Tibial nerve (tissue), 4 donors: ENCODE results near the gene ASXL2. TPM values are rescaled to one million over a fixed set of nuclear protein-coding genes. Genes with fewer than 3 reads are reported as not detected.

Experiments used
- DNase-seq, 2 donors: peaks; one replicate each; pipeline ENCODE4 v3.0.0-alpha.2; 2019; ENCODE audit warnings: low spot score in 2 of 2
- H3K27ac ChIP-seq, 4 donors: fragments of 200-600 bp; sonication (generic) in 3 of 4; one replicate each; pipeline ENCODE4 v1.5.1; 2017 to 2019; ENCODE audit warnings: mild to moderate bottlenecking in 1 of 4
- H3K27me3 ChIP-seq, 2 donors: fragments of 200-600 bp; sonication (generic) in 1 of 2; one replicate each; pipeline versions ENCODE4 v1.5.1 to v1.6.0; 2017 to 2019
- H3K36me3 ChIP-seq, 3 donors: fragments of 200-600 bp; sonication (generic); one replicate each; pipeline ENCODE4 v1.5.1; 2018 to 2019
- H3K4me1 ChIP-seq, 4 donors: fragments of 200-600 bp; sonication (generic) in 3 of 4; one replicate each; pipeline ENCODE4 v1.5.1; 2017 to 2019
- H3K4me3 ChIP-seq, 4 donors: fragments of 200-600 bp; sonication (generic) in 3 of 4; one replicate each; pipeline ENCODE4 v1.5.1; 2017 to 2019; ENCODE audit warnings: mild to moderate bottlenecking in 1 of 4, moderate library complexity in 1 of 4
- H3K9me3 ChIP-seq, 4 donors: fragments of 200-600 bp; sonication (generic) in 3 of 4; one replicate each; pipeline ENCODE4 v1.5.1; 2017 to 2019
- EP300 ChIP-seq, 2 donors: sonication (generic); formaldehyde crosslinking; IDR thresholded peaks; one replicate each; pipeline ENCODE4 v1.6.1; 2017; ENCODE audit warnings: antibody characterized with exemption in 2 of 2, mild to moderate bottlenecking in 1 of 2
- POLR2A ChIP-seq, 2 donors: fragments of 450-650 bp; IDR thresholded peaks; one replicate each; pipeline ENCODE4 v1.6.1; 2017; ENCODE audit warnings: antibody characterized with exemption in 2 of 2, mild to moderate bottlenecking in 2 of 2, moderate library complexity in 2 of 2
- WGBS, 2 donors: methylation state at CpG; one replicate each; pipeline ENCODE4 v1.1.5; 2018; 5-methylcytosine and 5-hydroxymethylcytosine counted together
- total RNA-seq, 4 donors: library from RNA; depleted of rRNA; stranded (reverse); fragments of >200 nt; gene quantifications; one replicate each; pipeline ENCODE4 v1.1.0, GENCODE V29; 2016
- TF ChIP-seq, protein P1 (sequence below), 5 experiments: fragments of 200-600 bp in 3 of 5; fragments of 450-650 bp in 2 of 5; sonication (generic) in 3 of 5; IDR thresholded peaks; one replicate each; pipeline ENCODE4 v1.5.1; 2016 to 2019; ENCODE audit warnings: antibody characterized with exemption in 5 of 5, mild to moderate bottlenecking in 3 of 5, moderate library complexity in 2 of 5

The ASXL2 gene
- total RNA-seq, 4 donors from 2014 or later, result 13.2 to 21.2 (median 16.5) TPM

DNA sequence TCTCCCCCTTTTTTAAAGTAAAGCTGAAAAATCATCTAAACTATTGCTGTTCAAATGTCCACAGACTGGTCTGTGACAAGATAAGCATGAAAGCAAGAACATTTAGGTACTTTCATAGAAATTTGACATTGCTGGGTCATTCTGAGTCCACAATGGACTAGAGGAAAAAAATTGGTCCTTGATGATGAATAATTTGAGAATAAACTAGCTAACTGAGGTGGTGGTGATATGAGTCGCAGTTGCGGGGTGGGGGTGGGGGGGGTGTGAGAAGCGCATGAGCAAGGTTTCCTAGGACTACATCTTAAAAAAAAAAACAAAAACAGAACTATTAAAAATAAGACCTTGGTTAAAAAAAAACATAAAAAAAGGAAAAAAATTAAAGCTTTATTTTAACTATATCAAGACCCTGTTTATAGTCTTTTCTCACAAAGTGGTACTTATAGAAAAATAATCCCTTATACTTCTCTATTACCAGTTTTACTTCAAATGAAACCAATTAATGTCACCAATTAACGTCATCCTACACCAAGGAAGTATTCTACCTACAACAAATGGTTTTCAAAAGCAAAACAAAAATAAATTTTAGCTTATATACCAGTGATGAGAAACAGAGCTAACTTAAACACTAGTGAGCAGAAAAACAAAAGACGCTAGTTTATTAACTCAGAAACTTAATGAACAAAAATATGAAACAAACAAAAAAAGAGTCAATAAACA is 88.1 kb downstream of the ASXL2 start:
- Histone ChIP-seq H3K27me3 (no peaks in the 10 kb centered on the region), H3K9me3 (no peaks in the 10 kb centered on the region), H3K4me1 (no peaks in the 10 kb centered on the region), H3K4me3 (no peak overlapping the region), H3K27ac (no peak overlapping the region), H3K36me3 (peaks cover 0 to 30% (median 0%) of the 10 kb centered on the region in 3 donors)
- WGBS, 2 donors, result 92 to 94% methylated on average over 5 of the region's 5 CpGs
- DNase-seq, result no peak
- no peak for TF ChIP-seq EP300 (IDR thresholded peaks at IDR 0.05)
- TF ChIP-seq, protein P1, sequence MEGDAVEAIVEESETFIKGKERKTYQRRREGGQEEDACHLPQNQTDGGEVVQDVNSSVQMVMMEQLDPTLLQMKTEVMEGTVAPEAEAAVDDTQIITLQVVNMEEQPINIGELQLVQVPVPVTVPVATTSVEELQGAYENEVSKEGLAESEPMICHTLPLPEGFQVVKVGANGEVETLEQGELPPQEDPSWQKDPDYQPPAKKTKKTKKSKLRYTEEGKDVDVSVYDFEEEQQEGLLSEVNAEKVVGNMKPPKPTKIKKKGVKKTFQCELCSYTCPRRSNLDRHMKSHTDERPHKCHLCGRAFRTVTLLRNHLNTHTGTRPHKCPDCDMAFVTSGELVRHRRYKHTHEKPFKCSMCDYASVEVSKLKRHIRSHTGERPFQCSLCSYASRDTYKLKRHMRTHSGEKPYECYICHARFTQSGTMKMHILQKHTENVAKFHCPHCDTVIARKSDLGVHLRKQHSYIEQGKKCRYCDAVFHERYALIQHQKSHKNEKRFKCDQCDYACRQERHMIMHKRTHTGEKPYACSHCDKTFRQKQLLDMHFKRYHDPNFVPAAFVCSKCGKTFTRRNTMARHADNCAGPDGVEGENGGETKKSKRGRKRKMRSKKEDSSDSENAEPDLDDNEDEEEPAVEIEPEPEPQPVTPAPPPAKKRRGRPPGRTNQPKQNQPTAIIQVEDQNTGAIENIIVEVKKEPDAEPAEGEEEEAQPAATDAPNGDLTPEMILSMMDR (IDR thresholded peaks at IDR 0.05), result no peak
- TF ChIP-seq POLR2A (IDR thresholded peaks at IDR 0.05), result no peak

DNA sequence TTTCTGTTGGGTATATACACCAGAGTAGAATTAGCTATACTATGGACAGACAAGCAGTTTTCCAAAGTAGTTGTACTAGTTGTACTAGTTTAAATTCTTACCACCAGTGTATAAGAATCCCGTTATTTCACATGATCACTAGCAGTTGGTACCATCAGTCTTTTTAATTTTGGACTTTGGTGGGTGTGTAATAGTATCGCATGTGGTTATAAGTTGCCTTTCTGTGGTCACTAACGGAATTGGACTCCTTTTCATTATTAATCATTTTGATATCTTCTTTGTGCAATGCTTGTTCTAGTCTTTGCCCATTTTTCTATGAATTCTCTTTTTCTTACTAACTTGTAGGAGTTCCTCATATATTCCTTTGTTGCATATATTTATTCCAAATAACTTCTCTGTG is 89.8 kb downstream of the ASXL2 start:
- Histone ChIP-seq H3K9me3 (no peaks in the 10 kb centered on the region), H3K36me3 (peaks cover 0 to 34% (median 0%) of the 10 kb centered on the region in 3 donors), H3K27ac (no peak overlapping the region), H3K4me1 (no peaks in the 10 kb centered on the region), H3K27me3 (no peaks in the 10 kb centered on the region), H3K4me3 (no peak overlapping the region)
- WGBS, 2 donors, result 88 to 96% methylated on average over 3 of the region's 3 CpGs
- no peak for DNase-seq
- TF ChIP-seq EP300 (IDR thresholded peaks at IDR 0.05), result no peak

DNA sequence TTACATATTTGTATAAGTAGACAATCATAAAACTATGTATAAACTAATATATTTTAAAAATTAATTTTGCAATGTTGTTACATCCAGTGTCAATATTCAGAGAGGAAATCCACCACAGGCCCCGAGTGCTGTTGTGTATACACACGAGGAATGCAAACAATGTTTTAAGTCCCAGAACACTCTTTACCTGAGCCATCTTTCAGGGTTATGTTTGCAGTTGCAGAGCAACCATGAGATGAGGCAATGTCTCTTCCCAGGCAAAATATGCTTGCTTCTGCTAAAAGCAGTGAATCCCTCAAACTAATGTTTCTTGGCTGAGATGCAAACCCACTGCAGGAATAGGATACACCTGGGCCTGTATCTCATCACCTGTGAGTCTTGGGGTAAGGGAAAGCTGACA is 91.3 kb downstream of the ASXL2 start:
- Histone ChIP-seq H3K4me1 (no peaks in the 10 kb centered on the region), H3K9me3 (no peaks in the 10 kb centered on the region), H3K4me3 (no peak overlapping the region), H3K27ac (no peak overlapping the region), H3K36me3 (peaks cover 0 to 28% (median 0%) of the 10 kb centered on the region in 3 donors), H3K27me3 (no peaks in the 10 kb centered on the region)
- TF ChIP-seq, protein P1 (IDR thresholded peaks at IDR 0.05), result no peak
- TF ChIP-seq POLR2A (IDR thresholded peaks at IDR 0.05) (no peak), EP300 (IDR thresholded peaks at IDR 0.05) (no peak)
- WGBS, 2 donors, result 79 to 91% methylated on average over 2 of the region's 2 CpGs
- no peak for DNase-seq

DNA sequence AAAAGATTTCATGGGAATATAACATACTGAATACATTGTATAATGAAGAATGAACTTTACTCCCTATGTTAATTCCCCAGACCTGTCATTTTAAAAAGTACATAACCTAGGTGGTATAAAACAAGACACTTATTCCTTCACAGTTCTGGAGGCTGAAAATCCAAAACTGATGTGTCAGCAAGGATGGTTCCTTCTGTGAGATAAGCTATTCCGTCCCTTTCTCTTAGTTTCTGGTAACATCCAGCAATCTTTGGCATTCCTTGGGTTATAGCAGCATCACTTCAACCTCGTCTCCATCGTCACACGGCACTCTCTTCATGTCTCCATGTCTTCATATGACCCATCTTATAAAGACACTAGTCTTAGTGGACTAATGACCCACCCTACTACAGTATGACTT is 93.9 kb downstream of the ASXL2 start:
- 96 to 97% methylated on average over 4 of the region's 4 CpGs for WGBS, 2 donors

DNA sequence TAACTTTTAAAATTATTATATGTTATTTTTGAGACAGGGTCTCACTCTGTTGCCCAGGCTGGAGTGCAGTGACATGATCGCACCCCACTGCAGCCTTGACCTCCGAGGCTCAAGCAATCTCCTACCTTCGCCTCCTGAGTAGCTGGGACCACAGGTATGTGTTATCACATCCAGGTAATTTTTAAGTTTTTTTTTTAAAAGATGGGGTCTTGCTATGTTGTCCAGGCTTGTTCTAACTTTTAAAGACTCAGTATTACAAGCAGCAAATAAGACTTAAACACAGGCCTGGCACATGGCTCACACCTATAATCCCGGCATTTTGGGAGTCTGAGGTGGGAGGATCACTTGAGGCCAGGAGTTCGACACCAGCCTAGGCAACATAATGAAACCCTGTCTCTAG is 101.2 kb downstream of the ASXL2 start:
- peaks cover 0 to 21% (median 0%) of the 10 kb centered on the region in 3 donors for H3K36me3 ChIP-seq
- no peaks in the 10 kb centered on the region for H3K9me3 ChIP-seq
- no peak overlapping the region for H3K4me3 ChIP-seq
- H3K4me1 ChIP-seq, result no peaks in the 10 kb centered on the region
- H3K27ac ChIP-seq, result no peak overlapping the region
- 96% methylated on average over 5 of the region's 5 CpGs for WGBS, 2 donors
- no peak for TF ChIP-seq POLR2A (IDR thresholded peaks at IDR 0.05)
- TF ChIP-seq, protein P1 (IDR thresholded peaks at IDR 0.05), result no peak
- no peak for TF ChIP-seq EP300 (IDR thresholded peaks at IDR 0.05)
- no peak for DNase-seq
- no peaks in the 10 kb centered on the region for H3K27me3 ChIP-seq

More for the DNA sequence above, 93.9 kb downstream of the ASXL2 start:
- DNase-seq, result no peak
- H3K36me3 ChIP-seq, result peaks cover 0 to 28% (median 0%) of the 10 kb centered on the region in 3 donors
- H3K9me3 ChIP-seq, result no peaks in the 10 kb centered on the region
- TF ChIP-seq EP300 (IDR thresholded peaks at IDR 0.05) (no peak), POLR2A (IDR thresholded peaks at IDR 0.05) (no peak)
- TF ChIP-seq, protein P1 (IDR thresholded peaks at IDR 0.05), result no peak
- H3K27me3 ChIP-seq, result no peaks in the 10 kb centered on the region
- H3K27ac ChIP-seq, result no peak overlapping the region
- no peaks in the 10 kb centered on the region for H3K4me1 ChIP-seq
- no peak overlapping the region for H3K4me3 ChIP-seq
